KMS-11 (cell line): ENCODE data around the gene MIEF1.

Experiments used
- H2AFZ ChIP-seq: fragments of 200-600 bp; sonication (generic); 2 replicates; pipeline ENCODE4 v1.6.1; 2016; ENCODE audit warnings: antibody characterized with exemption, mixed run types, low read depth
- H3K27ac ChIP-seq: fragments of 200-600 bp; sonication (generic); 2 replicates; pipeline ENCODE4 v1.6.1; 2016; ENCODE audit warnings: mild to moderate bottlenecking, mixed run types
- H3K27me3 ChIP-seq: fragments of 200-600 bp; sonication (generic); 2 replicates; pipeline ENCODE4 v1.6.1; 2017; ENCODE audit warnings: mild to moderate bottlenecking, low read depth, mixed run types, moderate library complexity; ENCODE audit not compliant: insufficient read depth
- H3K36me3 ChIP-seq: fragments of 200-600 bp; sonication (generic); 2 replicates; pipeline ENCODE4 v1.6.1; 2017; ENCODE audit warnings: mild to moderate bottlenecking, mixed run types; ENCODE audit not compliant: insufficient read depth
- H3K4me1 ChIP-seq: fragments of 200-600 bp; sonication (generic); 2 replicates; pipeline ENCODE4 v1.6.1; 2016; ENCODE audit warnings: mild to moderate bottlenecking, low read depth, mixed run types; ENCODE audit not compliant: poor library complexity, severe bottlenecking
- H3K4me2 ChIP-seq: fragments of 200-600 bp; sonication (generic); 2 replicates; pipeline ENCODE4 v1.7.0; 2016; ENCODE audit warnings: mild to moderate bottlenecking, mixed run types
- H3K4me3 ChIP-seq: fragments of 200-600 bp; sonication (generic); IDR thresholded peaks from 2 replicates; pipeline ENCODE4 v1.6.1; 2017; ENCODE audit warnings: low read depth, low read length, mixed read lengths; ENCODE audit not compliant: insufficient read depth
- H3K79me2 ChIP-seq: fragments of 200-600 bp; sonication (generic); 2 replicates; pipeline ENCODE4 v1.6.1; 2016; ENCODE audit warnings: low read depth, mixed run types; ENCODE audit not compliant: insufficient read depth
- H3K9ac ChIP-seq: fragments of 200-600 bp; sonication (generic); 2 replicates; pipeline ENCODE4 v1.6.1; 2016; ENCODE audit warnings: mild to moderate bottlenecking, mixed run types
- H4K20me1 ChIP-seq: fragments of 200-600 bp; sonication (generic); 2 replicates; pipeline ENCODE4 v1.6.1; 2016; ENCODE audit warnings: mild to moderate bottlenecking, mixed run types; ENCODE audit not compliant: insufficient read depth
- CTCF ChIP-seq: fragments of 200-600 bp; sonication (generic); conservative IDR thresholded peaks from 2 replicates; pipeline ENCODE4 v1.6.1; 2017; ENCODE audit warnings: low read depth, mild to moderate bottlenecking, antibody characterized with exemption, low read length, moderate library complexity, mixed read lengths

The MIEF1 gene

GRCh38 chr22:39562839-39563489 is 60.9 kb downstream of the MIEF1 start:
- H3K9ac ChIP-seq = no peak overlapping the region
- H3K27me3 ChIP-seq = peaks cover 19% of the 10 kb centered on the region; the same call in 1 of the 2 replicates
- H3K36me3 ChIP-seq = no peaks in the 10 kb centered on the region
- no peaks in the 10 kb centered on the region for H4K20me1 ChIP-seq
- H3K4me2 ChIP-seq = no peak overlapping the region
- no peak overlapping the region for H3K4me3 ChIP-seq
- H2AFZ ChIP-seq = no peak overlapping the region
- H3K79me2 ChIP-seq = no peaks in the 10 kb centered on the region
- H3K27ac ChIP-seq = no peak overlapping the region
- TF ChIP-seq CTCF = no peak
- no peaks in the 10 kb centered on the region for H3K4me1 ChIP-seq

DNA sequence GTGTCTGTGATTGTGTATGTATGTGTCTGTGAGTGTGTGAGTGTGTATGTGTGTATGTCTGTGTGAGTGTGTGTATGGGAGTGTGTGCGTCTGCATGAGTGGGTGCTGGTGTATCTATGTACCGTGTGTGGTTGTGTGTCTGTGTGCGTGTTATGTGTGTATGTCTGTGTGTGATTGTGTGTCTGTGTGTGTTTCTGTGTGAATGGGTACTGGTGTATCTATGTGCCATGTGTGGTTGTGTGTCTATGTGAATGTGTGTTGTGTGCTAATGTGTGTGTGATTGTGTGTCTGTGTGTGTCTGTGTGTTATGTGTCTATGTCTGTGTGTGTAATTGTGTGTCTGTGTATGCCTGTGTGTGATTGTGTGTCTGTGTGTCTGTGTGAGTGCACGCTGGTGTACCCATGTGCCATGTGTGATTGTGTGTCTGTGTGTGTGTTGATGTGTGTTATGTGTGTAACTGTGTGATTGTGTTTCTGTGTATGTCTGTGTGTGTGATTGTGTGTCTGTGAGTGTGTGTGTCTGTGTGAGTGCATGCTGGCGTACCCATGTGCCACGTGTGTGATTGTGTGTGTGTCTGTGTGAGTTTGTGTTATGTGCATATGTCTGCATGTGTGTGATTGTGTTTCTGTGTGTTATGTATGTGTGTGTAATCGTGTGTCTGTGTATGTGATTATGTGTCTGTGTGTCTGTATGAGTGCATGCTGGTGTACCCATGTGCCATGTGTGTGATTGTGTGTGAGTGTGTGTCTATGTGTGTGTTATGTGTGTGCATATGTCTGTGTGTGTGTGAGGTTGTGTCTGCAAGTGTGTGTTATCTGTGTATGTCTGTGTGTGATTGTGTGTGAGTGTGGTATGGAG is 61.7 kb downstream of the MIEF1 start:
- no peaks in the 10 kb centered on the region for H4K20me1 ChIP-seq
- H3K79me2 ChIP-seq = no peaks in the 10 kb centered on the region
- H3K36me3 ChIP-seq = no peaks in the 10 kb centered on the region
- H3K27me3 ChIP-seq = peaks cover 11% of the 10 kb centered on the region; the same call in 1 of the 2 replicates
- H3K9ac ChIP-seq = no peak overlapping the region
- no peak overlapping the region for H3K27ac ChIP-seq
- no peak overlapping the region for H3K4me2 ChIP-seq
- H3K4me1 ChIP-seq = no peaks in the 10 kb centered on the region
- H3K4me3 ChIP-seq = no peak overlapping the region
- no peak overlapping the region for H2AFZ ChIP-seq
- TF ChIP-seq CTCF = no peak

DNA sequence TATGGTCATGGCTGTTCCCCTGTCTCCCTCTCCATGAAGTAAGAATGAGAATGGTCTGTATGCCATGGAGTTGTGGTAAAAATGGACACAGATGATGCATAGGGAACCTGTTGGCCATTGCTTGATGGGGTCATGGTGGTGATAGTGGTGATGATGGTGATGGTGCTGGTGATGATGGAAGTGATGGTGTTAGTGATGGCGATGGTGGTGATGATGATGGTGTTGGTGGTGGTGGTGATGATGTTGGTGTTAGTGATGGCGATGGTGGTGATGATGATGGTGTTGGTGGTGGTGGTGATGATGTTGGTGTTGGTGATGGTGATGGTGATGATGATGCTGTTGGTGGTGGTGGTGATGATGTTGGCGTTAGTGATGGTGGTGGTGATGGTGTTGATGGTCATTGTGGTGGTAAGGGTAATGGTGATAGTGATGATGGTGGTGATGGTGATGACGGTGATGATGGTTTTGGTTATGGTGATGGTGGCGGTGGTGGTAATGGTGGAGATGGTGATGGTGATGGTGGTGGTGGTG is 63.4 kb downstream of the MIEF1 start:
- H3K9ac ChIP-seq = no peak overlapping the region
- H2AFZ ChIP-seq = no peak overlapping the region
- no peak overlapping the region for H3K4me3 ChIP-seq
- no peak for TF ChIP-seq CTCF
- no peak overlapping the region for H3K4me2 ChIP-seq
- no peak overlapping the region for H3K27ac ChIP-seq
- no peaks in the 10 kb centered on the region for H3K36me3 ChIP-seq
- H3K27me3 ChIP-seq = peaks cover 9% of the 10 kb centered on the region; the same call in 1 of the 2 replicates
- H3K79me2 ChIP-seq = no peaks in the 10 kb centered on the region
- no peaks in the 10 kb centered on the region for H4K20me1 ChIP-seq
- H3K4me1 ChIP-seq = no peaks in the 10 kb centered on the region

DNA sequence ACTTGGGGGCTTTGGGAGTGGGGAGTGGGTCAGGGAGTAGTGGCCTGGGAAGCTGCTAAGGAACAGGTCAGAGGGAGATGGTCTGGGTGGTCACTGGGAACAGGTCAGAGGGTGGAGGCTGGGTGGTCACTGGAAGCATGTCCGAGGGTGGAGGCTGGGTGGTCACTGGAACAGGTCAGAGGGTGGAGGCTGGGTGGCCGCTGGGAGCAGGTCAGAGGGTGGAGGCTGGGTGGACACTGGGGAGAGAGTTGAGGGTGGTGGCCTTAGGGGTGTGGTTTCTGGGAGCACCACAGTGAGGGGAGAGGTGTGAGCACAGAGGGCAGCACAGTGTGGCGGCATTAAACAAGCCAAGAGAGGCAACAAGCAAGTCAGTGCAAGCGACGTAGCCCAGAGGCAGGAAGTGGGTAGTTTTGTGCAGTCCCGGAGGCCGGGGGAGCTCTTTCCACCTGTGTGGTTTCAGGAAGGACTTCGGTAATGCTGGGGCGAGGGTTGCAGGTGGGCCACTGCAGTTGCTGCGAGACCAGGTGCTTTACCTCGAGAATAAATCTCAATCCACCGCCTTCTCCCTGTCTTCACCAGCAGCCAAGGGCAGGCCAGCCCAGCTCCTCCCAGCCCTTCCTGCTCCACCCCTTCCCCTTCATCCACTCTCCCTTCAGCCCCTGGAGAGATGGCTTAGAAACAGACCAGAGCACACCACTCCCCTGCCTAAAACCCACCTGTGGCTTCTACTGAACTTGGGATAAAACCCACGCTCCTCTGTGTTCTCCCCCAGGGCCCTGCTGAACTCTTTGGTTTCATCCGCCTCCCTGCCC is 65.3 kb downstream of the MIEF1 start:
- Histone ChIP-seq H3K27ac (no peak overlapping the region), H3K79me2 (no peaks in the 10 kb centered on the region), H3K27me3 (peaks cover 21% of the 10 kb centered on the region), H3K4me2 (no peak overlapping the region), H3K4me1 (no peaks in the 10 kb centered on the region), H2AFZ (no peak overlapping the region), H4K20me1 (no peaks in the 10 kb centered on the region), H3K4me3 (no peak overlapping the region), H3K9ac (no peak overlapping the region), H3K36me3 (no peaks in the 10 kb centered on the region)
- TF ChIP-seq CTCF = no peak
